IPS-NIHi7 (cell line): ENCODE results near the gene PRKCE.

Experiments
- DNase-seq: peaks from one replicate; pipeline ENCODE4 v3.0.0; 2012; ENCODE audit warnings: mixed read lengths; ENCODE audit errors: extremely low spot score

PRKCE gene

DNA sequence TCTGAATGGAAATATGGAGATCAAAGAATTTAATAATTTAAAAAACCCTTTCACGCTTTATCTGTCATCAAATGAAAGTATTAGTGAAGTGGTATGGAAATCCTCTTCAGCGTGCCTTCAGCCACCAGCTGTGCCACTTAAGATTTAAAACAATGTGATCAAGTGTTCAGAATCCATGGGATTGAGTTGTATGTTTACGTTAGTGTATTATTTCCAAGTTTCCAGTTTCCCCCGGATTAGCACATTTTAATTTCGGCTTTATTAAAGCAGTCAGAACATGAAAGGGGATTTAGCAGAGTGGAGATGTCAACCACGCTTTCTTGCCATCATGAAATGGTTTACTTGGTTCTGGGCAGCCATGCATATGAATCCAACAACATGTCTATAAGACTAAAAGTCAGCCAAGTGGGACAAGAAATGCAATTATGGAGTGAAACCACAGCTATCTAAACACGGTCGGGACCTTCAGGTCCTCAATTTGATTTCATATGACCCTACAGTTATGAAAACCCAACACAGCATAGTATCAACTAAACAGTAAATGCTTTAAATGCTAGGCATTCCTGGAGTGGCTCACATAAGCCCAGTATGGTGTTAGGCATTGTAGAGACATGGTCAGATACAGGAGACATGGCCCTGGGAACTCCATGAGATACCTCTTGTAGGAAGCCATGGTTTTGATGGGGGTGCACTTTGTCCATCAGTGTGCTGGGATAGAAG is 420.8 kb downstream of the PRKCE start:
- DNase-seq = no peak

DNA sequence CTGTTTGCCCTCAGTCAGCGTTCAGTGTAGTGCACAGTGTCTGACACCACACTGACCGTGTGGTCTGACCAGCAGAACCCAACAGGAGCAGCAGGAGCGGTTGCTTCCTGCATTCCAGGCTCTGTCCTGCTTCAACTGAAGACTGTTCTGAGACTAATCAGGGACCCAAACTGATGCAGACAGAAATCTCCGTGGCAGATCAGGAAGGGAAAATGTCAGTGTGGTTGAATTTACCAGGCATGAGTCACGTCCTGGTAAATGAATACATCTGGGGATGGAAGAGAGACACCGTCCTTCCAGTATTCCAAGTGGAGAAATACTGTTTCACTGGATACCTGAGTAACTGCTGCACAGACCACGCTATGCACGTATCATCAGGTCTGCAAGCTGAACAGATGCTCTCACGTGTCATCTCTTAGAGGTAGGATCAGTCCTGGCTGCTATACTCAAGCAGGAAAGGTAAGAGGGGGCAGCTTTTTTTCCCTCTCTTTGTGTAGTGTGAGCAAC is 422.1 kb downstream of the PRKCE start:
- DNase-seq = peak; percentile 28

DNA sequence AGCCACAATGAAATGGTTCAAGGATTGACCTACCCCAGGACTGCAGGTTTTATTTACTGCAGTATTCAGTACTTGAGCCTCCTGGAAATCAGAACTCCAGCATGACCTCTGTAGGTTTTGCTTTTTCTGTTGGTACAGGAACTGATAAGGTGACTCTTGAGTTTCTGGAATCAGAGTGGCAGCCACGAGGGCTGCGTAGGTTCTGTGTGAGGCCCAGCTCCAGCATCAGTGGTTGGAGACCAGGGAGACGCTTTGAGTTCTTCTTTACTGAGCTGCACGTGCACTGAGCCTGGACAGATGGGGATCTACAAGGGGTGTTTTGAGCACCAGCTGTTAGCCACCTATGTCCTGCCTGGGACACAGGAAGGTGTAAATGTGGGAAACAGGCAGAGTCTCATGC is 423.0 kb downstream of the PRKCE start:
- DNase-seq = no peak

DNA sequence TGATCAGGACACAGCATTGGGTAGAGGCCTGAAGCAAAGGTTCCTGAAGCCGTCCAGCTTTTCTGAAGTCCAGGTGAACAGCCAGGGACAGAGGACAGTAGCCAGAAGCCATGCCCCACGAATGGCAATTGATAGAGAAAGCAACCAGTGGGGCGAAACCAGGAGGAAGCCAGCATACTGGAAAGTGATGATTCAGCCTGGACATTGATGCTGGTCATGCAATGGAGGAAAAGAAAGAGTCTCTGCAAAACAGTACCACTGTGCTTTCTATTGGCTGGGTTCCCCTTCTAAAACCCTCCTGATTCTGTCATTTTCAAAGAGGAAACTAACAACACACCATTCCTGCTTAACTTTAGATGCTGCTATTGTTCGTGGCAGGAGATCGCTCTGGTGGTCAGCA is 424.4 kb downstream of the PRKCE start:
- no peak for DNase-seq

DNA sequence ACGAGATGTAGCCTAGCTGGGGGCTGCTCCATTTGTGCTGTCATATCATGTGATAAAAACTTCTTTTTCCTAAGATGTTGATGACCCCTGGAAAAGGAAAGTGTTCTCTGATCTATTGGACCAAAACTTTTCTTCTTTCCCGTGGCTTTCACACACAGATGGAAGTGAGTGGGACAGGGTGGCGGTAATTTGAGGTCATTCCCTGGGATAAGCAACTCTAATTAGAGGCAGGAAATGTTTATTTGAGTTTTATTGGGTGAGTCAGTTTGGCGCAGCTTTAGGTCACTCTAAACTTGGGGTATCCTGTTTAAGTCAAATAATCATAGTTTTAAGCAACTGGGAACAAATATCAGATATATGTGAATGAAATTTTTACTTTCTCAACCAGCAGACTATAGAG is 424.8 kb downstream of the PRKCE start:
- no peak for DNase-seq

GRCh38 chr2:46076875-46077274 is 425.4 kb downstream of the PRKCE start:
- DNase-seq = no peak

GRCh38 chr2:46077522-46078107 is 426.1 kb downstream of the PRKCE start:
- no peak for DNase-seq

- DNase-seq = no peak
Measured at GRCh38 chr2:46079985-46080560, 428.6 kb downstream of the PRKCE start.

DNA sequence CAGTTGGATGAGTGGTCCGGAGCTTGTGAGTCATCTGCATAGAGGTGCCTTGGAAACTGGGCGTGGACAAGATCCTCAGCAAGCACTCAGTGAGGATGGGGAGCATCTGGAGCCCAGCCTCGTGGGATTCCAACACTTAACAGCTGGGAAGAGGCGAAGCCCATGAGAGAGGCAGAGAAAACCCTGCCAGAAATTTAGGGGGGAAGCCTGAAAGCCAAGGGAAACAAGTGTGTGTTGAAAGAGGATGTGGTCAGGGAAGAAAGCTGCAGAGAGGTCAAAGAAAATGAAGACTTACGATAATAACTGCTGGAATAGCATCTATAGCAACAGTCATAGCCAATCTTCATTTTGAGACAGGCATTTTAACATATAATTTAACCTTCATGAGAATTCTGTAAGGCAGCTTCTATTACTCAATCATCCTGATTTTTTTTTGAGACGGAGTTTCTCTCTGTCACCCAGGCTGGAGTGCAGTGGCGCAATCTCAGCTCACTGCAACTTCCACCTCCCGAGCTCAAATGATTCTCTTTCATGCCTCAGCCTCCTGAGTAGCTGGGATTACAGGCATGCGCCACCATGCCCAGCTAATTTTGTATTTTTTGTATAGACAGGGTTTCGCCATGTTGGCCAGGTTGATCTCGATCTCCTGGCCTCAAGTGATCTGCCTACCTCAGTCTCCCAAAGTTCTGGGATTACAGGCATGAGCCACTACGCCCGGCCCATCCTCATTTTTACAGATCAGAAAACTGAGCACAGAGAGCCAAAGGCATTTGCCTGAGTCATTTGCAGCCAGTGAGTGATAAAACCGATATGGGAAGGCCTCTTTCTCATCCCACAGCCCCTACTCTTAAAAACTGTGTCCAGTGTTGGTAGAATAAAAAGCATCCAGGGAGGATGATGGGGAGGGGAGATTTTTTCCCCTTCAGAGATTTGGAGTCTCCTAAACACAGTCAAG is 431.3 kb downstream of the PRKCE start:
- DNase-seq = no peak

DNA sequence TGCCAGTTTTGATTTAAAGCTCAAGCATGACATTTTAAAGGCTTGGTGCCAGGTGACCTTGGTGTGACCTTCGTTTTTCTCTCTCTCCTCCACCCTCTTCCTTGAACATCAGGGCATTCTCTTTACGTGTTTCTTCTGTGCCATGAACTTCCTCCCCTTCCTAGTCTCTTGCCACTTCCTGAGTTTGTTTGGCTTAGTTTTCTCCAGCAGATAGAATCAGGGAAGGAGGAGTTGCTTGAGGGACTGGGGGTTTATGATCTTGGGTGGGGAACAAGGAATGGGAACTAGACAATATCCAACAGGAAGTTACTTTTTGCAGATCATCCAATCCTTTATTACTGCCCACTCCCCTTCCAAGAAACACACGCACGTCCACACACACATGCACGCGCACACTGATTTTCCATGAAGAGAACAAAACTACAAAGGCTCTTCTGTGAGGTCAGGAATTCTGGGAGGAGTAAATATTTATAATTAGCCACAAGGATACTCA is 435.1 kb downstream of the PRKCE start:
- no peak for DNase-seq

DNA sequence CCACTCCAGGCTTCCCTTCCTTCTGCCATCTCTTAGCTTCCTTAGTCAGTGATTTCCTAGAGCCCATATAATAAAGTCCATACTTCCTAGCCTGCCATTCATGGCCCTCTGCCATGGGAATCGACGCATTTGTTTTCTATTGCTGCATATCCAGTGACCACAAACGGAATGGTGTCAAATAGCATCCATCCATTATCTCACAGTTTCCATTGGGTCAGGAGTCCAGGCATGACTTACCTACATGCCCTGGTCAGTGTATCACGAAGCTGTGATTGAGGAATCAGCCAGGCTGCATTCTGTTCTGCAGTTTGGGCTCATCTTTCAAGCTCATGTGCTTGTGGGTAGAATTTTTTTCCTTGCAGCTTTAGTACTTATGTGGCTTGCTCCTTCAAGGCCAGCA is 436.0 kb downstream of the PRKCE start:
- DNase-seq = no peak

DNA sequence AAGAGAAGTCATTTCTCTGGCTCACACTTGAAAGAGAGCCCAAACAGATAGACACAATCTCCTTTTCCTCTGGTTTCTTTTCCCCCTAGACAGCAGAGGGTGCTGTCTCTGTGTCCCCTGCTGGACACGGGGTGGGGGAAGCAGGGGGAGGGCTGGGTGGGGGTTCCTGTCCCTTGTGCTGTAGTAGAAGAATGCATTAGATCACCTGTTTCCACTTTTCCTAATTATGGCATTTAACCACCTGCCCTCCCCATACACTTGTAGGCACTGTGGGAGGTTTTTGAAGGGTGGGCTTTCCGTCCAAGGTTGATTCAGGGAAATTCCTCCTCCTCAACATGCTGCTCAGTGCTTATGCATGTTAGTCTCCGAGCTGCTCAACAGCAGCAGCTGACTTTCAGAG is 439.5 kb downstream of the PRKCE start:
- peak; percentile 63 for DNase-seq

GRCh38 chr2:46091961-46092667 is 440.6 kb downstream of the PRKCE start:
- no peak for DNase-seq

DNA sequence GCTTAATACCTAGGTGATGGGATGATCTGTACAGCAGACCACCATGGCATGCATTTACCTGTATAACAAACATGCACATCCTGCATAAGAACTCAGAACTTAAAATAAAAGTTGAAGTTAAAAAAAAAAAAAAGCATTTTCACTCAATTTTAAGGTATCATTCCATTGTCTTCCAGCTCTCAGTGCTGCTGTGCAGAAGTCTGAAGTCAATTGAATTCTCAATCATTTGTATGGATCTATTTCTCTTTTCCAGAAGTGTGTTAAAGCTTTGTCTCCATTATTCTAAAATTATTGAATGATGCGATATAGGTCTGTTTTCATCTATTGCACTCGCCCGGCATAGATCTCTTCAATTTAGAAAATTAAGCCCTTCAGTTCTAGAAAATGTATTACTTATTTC is 443.2 kb downstream of the PRKCE start:
- DNase-seq = no peak

DNA sequence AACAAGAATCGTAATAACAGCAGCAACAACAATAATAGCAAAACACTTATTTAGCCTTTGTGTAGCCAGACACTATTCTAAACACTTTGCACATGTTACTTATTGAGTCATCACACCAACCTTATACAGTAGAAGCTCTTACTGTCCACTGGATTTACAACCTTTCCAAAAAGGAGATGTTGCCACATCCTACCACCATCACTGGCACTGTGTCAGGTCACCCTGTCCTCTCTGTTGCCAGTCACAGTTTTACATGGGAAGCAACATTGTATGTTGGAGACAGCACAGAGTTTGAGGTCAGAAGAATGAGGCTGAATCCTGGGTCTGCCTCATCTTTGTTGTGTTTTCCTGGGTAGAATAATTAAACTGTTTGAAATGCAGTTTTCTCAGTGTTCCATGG is 444.4 kb downstream of the PRKCE start:
- no peak for DNase-seq

GRCh38 chr2:46096260-46096659 is 444.8 kb downstream of the PRKCE start:
- no peak for DNase-seq

DNA sequence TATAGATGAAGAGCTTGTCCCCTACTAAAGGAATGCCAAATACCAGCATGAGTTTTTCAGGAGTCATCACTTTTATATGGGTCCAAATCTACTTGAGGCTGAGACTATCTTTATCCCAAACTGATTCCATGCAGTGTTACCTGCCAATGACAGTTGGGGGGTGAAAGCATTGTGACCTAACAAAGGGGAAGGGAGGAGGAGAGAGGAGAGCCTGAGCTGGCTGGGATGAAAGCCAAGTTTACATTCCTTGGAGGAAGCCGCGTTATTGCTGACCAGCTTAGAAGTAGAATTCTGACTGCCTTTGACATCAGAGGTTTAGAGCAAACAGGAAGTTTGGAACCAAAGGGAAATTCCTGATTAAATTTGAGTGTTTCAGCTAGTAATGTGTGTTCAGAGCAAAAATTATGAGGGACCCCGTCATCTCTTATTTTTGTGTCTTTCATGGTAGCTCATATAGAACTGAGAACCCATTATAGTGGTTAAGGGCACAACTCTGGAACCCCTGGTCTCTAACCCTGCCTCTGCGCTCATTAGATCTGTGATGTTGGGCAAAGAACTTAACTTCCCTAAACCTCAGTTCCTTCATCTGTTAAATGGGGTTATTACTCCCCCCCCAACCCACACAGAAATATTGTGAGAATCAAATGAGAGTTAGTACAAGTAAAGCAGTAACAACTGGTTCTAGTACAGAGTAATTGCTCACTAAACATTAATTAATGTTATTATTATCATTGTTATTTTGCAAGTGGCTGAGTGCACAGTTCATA is 446.4 kb downstream of the PRKCE start:
- DNase-seq = no peak

- DNase-seq = no peak
Measured at GRCh38 chr2:46098621-46099062, 447.2 kb downstream of the PRKCE start.

DNA sequence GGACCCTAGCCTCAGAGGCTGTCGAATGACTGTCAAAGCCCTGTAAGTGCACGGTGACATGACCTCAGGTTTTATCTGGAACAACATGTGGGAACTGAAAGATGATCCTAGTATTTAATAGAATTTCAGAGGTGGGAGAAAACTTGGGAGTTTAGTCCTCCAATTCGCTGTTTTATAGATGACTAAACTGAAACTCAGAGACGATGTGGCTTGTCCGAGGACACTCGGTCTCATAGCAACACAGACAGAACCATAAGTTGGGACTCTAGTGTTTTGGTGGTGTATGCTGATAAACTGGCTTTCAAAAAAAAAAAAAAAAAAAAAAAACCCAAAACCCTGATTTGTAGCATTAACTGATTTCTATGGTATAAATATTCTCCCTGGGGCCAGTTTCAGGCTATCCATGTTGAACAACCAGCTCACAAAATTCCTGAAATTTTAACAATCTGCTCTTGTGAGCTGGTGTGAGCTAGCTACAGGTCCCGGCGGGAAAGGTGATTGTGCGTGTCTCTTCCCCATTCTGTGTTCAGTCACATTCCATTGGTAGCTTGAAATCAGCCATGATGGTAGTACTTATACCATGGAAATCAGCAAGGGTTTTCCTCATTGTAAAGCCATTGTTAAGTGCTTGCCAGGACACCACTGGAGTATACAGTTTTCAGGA is 450.2 kb downstream of the PRKCE start:
- DNase-seq = no peak

GRCh38 chr2:46106690-46107089 is 455.2 kb downstream of the PRKCE start:
- no peak for DNase-seq
